Testis (tissue), 2 donors: ENCODE results near the gene GNG13.

ENCODE experiments used
- POLR2A ChIP-seq: fragments of 450-650 bp; IDR thresholded peaks from one replicate; pipeline ENCODE4 v1.6.1; 2017; ENCODE audit warnings: antibody characterized with exemption, mild to moderate bottlenecking, moderate library complexity
- TF ChIP-seq, protein P1 (sequence below), 3 experiments: fragments of 450-650 bp in 2 of 3; fragments of 200-600 bp in 1 of 3; sonication (generic) in 1 of 3; IDR thresholded peaks; one replicate each; pipeline ENCODE4 v1.5.1; 2016 to 2019; ENCODE audit warnings: antibody characterized with exemption in 3 of 3, mild to moderate bottlenecking in 2 of 3, moderate library complexity in 1 of 3

DNA sequence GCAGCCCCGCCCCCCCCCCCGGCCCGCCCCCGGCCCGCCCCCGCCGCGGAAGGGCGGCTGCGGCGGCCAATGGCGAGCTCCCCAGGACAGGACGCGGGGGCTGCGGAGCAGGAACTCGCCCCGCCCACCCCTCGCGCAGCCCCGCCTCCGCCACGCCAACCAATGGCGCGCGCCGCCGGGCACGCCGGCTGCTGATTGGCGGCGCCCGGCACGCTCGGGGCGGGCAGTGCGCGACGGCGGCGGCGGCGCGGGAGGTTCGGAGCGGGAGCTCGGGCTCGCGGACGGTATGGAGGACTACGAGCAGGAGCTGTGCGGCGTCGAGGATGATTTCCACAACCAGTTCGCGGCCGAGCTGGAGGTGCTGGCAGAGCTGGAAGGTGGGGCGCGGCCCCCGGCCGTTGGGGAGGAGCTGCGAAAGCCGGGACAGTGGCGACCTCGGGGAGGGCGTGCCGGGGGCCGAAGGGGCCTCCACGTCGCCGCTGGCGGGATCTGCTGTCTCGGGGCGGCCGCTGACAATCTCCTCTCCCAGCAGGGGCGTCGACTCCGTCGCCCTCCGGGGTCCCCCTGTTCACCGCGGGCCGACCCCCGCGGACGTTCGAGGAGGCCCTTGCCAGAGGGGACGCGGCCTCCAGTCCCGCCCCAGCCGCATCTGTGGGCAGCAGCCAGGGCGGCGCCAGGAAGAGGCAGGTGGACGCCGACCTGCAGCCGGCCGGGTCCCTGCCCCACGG lies 12.0 kb downstream of the GNG13 start, which contains the start of gene CHTF18:
- TF ChIP-seq, protein P1, sequence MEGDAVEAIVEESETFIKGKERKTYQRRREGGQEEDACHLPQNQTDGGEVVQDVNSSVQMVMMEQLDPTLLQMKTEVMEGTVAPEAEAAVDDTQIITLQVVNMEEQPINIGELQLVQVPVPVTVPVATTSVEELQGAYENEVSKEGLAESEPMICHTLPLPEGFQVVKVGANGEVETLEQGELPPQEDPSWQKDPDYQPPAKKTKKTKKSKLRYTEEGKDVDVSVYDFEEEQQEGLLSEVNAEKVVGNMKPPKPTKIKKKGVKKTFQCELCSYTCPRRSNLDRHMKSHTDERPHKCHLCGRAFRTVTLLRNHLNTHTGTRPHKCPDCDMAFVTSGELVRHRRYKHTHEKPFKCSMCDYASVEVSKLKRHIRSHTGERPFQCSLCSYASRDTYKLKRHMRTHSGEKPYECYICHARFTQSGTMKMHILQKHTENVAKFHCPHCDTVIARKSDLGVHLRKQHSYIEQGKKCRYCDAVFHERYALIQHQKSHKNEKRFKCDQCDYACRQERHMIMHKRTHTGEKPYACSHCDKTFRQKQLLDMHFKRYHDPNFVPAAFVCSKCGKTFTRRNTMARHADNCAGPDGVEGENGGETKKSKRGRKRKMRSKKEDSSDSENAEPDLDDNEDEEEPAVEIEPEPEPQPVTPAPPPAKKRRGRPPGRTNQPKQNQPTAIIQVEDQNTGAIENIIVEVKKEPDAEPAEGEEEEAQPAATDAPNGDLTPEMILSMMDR (IDR thresholded peaks at IDR 0.05): no peak
- TF ChIP-seq POLR2A: no peak
